CD4-positive, alpha-beta T cell (primary cell): ENCODE measurements around the gene BAIAP2. TPM values are rescaled to one million over a fixed set of nuclear protein-coding genes. Genes with fewer than 3 reads are reported as not detected.

ENCODE experiments used
- ATAC-seq: fragments of 200-7000 bp; cut with Tn5 transposase; one replicate; pipeline ENCODE4 v1.10.0; 2022; ENCODE audit warnings: mild to moderate bottlenecking; ENCODE audit not compliant: poor library complexity
- CTCF ChIA-PET: fragments of 350-600 bp; sonication (Branson Sonifier 250); formaldehyde crosslinking; loops from one replicate; lab custom pipeline; 2021; ENCODE audit warnings: antibody characterized with exemption, inconsistent platforms; lab: Charles Lee
- POLR2A ChIA-PET: fragments of 350-600 bp; sonication (Branson Sonifier 250); formaldehyde crosslinking; loops from one replicate; lab custom pipeline; 2021; ENCODE audit warnings: antibody characterized with exemption, inconsistent platforms; lab: Charles Lee
- DNase-seq, 14 experiments: peaks; one replicate each; pipeline ENCODE4 v3.0.0-alpha.2; 2013 to 2020; ENCODE audit warnings: mixed read lengths in 2 of 14
- H3K27ac ChIP-seq, 2 donors: one replicate each; pipeline versions ENCODE4 v1.5.1 to v1.7.0; 2013; ENCODE audit warnings: low read length in 2 of 2, low read depth in 1 of 2, mild to moderate bottlenecking in 1 of 2
- H3K27me3 ChIP-seq, 2 experiments: 1 replicate in 1 of 2; 2 replicates in 1 of 2; pipeline versions ENCODE4 v1.6.1 to v1.7.0; 2013; ENCODE audit warnings: low read length in 2 of 2, control low read depth in 1 of 2, mild to moderate bottlenecking in 1 of 2, moderate library complexity in 1 of 2; ENCODE audit not compliant: insufficient read depth in 2 of 2, control insufficient read depth in 1 of 2
- H3K36me3 ChIP-seq: one replicate; pipeline ENCODE4 v1.6.1; 2013; ENCODE audit warnings: low read length, control low read depth; ENCODE audit not compliant: insufficient read depth
- H3K4me1 ChIP-seq: one replicate; pipeline ENCODE4 v1.6.1; 2013; ENCODE audit warnings: low read length, control low read depth; ENCODE audit not compliant: insufficient read depth
- H3K4me3 ChIP-seq: one replicate; pipeline ENCODE4 v1.5.1; 2013; ENCODE audit warnings: mild to moderate bottlenecking, low read length, moderate library complexity
- H3K9me3 ChIP-seq, 2 experiments: 1 replicate in 1 of 2; 2 replicates in 1 of 2; pipeline versions ENCODE4 v1.6.1 to v1.7.0; 2013; ENCODE audit warnings: low read length in 2 of 2, mild to moderate bottlenecking in 2 of 2, control low read depth in 1 of 2, moderate library complexity in 1 of 2; ENCODE audit not compliant: control insufficient read depth in 1 of 2, insufficient read depth in 1 of 2
- H3K27ac Mint-ChIP-seq: one replicate; pipeline ENCODE4 v1.8.0; 2020; ENCODE audit warnings: mixed read lengths
- H3K27me3 Mint-ChIP-seq: one replicate; pipeline ENCODE4 v1.8.0; 2021; ENCODE audit warnings: mixed read lengths
- H3K36me3 Mint-ChIP-seq: one replicate; pipeline ENCODE4 v1.8.0; 2021; ENCODE audit warnings: low read depth, mixed read lengths
- H3K4me1 Mint-ChIP-seq: one replicate; pipeline ENCODE4 v1.8.0; 2021; ENCODE audit warnings: low read depth, mixed read lengths
- H3K4me3 Mint-ChIP-seq: one replicate; pipeline ENCODE4 v1.8.0; 2020; ENCODE audit warnings: mild to moderate bottlenecking, mixed read lengths
- H3K9me3 Mint-ChIP-seq: one replicate; pipeline ENCODE4 v1.8.0; 2020; ENCODE audit warnings: mixed read lengths
- CTCF ChIP-seq: fragments of 200-600 bp; IDR thresholded peaks from one replicate; pipeline ENCODE4 v1.8.0; 2022; ENCODE audit warnings: antibody characterized with exemption, mild to moderate bottlenecking
- intact Hi-C, 2 experiments: fragments of 100-400 bp; cut with DNase I in 1 of 2; cut with micrococcal nuclease in 1 of 2; formaldehyde crosslinking; loops; one replicate each; pipeline versions ENCODE4 v1.15.1 to v1.9.0; 2023 to 2025; cut with DNase I, micrococcal nuclease
- total RNA-seq, 174 experiments: library from RNA in 2 of 174; stranded (reverse) in 2 of 174; gene quantifications; one replicate each; pipeline ENCODE4 v1.2.3 and lab custom pipeline; 2021 to 2026

BAIAP2 gene
- total RNA-seq, 2 experiments from 2014 or later: 4.2 to 4.9 TPM

- Histone ChIP-seq H3K27ac (no peak overlapping the region), H3K27me3 (no peaks in the 10 kb centered on the region), H3K4me1 (no peaks in the 10 kb centered on the region), H3K4me3 (no peak overlapping the region), H3K36me3 (no peaks in the 10 kb centered on the region), H3K9me3 (no peaks in the 10 kb centered on the region)
- Mint-ChIP-seq H3K27me3 (no peaks in the 10 kb centered on the region), H3K27ac (no peak overlapping the region), H3K9me3 (no peaks in the 10 kb centered on the region), H3K36me3 (no peaks in the 10 kb centered on the region), H3K4me3 (no peak overlapping the region), H3K4me1 (no peaks in the 10 kb centered on the region)
- CTCF ChIA-PET: no interaction called here
- POLR2A ChIA-PET: no interaction called here
- DNase-seq (no peak), ATAC-seq (no peak)
- TF ChIP-seq CTCF: no peak
- intact Hi-C loops: no loop called here
These were observed 103.5 kb downstream of the BAIAP2 start for GRCh38 chr17:81138500-81138899.

- no peak overlapping the region for H3K27ac ChIP-seq
- no peak overlapping the region for H3K4me3 ChIP-seq
- intact Hi-C loops: no loop called here
- CTCF ChIA-PET: no interaction called here
- DNase-seq: no peak
- POLR2A ChIA-PET: no interaction called here
- no peak for ATAC-seq
- H3K4me1 ChIP-seq: no peaks in the 10 kb centered on the region
- H3K27ac Mint-ChIP-seq: no peak overlapping the region
- no peaks in the 10 kb centered on the region for H3K36me3 Mint-ChIP-seq
- H3K4me3 Mint-ChIP-seq: no peak overlapping the region
- H3K9me3 Mint-ChIP-seq: no peaks in the 10 kb centered on the region
- H3K36me3 ChIP-seq: no peaks in the 10 kb centered on the region
- no peak for TF ChIP-seq CTCF
- no peaks in the 10 kb centered on the region for H3K4me1 Mint-ChIP-seq
- peaks cover 0 to 3% of the 10 kb centered on the region in 2 experiments for H3K27me3 ChIP-seq
- H3K27me3 Mint-ChIP-seq: no peaks in the 10 kb centered on the region
- H3K9me3 ChIP-seq: no peaks in the 10 kb centered on the region
These were observed 104.5 kb downstream of the BAIAP2 start for GRCh38 chr17:81139428-81139827.

GRCh38 chr17:81140018-81140417 lies 105.1 kb downstream of the BAIAP2 start:
- H3K36me3 Mint-ChIP-seq: no peaks in the 10 kb centered on the region
- CTCF ChIA-PET: no interaction called here

More at GRCh38 chr17:81140018-81140417, 105.1 kb downstream of the BAIAP2 start:
- H3K27me3 ChIP-seq: peaks cover 0 to 3% of the 10 kb centered on the region in 2 experiments
- no peaks in the 10 kb centered on the region for H3K4me1 ChIP-seq
- intact Hi-C loops: loop anchor here in 1 of 2 experiments (5.0 kb wide), 1 partner anchor 102 kb away; no protein-coding TSS in a partner anchor
- no peaks in the 10 kb centered on the region for H3K9me3 Mint-ChIP-seq
- POLR2A ChIA-PET: no interaction called here
- no peaks in the 10 kb centered on the region for H3K36me3 ChIP-seq
- no peak overlapping the region for H3K27ac ChIP-seq
- H3K27me3 Mint-ChIP-seq: no peaks in the 10 kb centered on the region
- H3K4me3 ChIP-seq: no peak overlapping the region
- H3K4me3 Mint-ChIP-seq: no peak overlapping the region
- no peaks in the 10 kb centered on the region for H3K9me3 ChIP-seq
- no peaks in the 10 kb centered on the region for H3K4me1 Mint-ChIP-seq
- DNase-seq (no peak), ATAC-seq (no peak)
- H3K27ac Mint-ChIP-seq: no peak overlapping the region
- TF ChIP-seq CTCF: no peak
